Posterior cingulate gyrus (tissue), 11 donors: Measurements from ENCODE around the gene KIF1B.

ENCODE experiments used
- DNase-seq, 10 donors: peaks; one replicate each; pipeline versions ENCODE4 v3.0.0 to v3.0.0-alpha.2; 2020 to 2021; ENCODE audit warnings: mixed read lengths in 3 of 10
- intact Hi-C: fragments of 100-400 bp; cut with DNase I; formaldehyde crosslinking; loops from one replicate; pipeline ENCODE4 v1.15.1; 2023

The KIF1B gene

GRCh38 chr1:10209905-10210810 is at the start of gene KIF1B:
KIF1B (plus strand) TSS chr1:10210570; CDS start chr1:10232329, 21,759 bp downstream.
- intact Hi-C loops, result loop anchor here (1.0 to 10.0 kb wide), 5 partner anchors 85 to 265 kb away; partner anchors contain the start of genes LZIC, NMNAT1 and PGD
- DNase-seq, result peak; percentile 98 to 100 (median 99)

- intact Hi-C loops, result no loop called here
- DNase-seq, result peak in 6 of 10 donors; percentile 33 to 92 (median 54)
Measured at GRCh38 chr1:10160907-10161490, 49.4 kb upstream of the KIF1B start.

- intact Hi-C loops, result no loop called here
- DNase-seq, result peak in 1 of 10 donors; percentile 16
Measured at GRCh38 chr1:10161541-10162290, 48.7 kb upstream of the KIF1B start.

GRCh38 chr1:10168912-10169514 is 41.4 kb upstream of the KIF1B start:
- intact Hi-C loops, result no loop called here
- DNase-seq, result no peak

- intact Hi-C loops, result no loop called here
- DNase-seq, result no peak
Measured at GRCh38 chr1:10170239-10170574, 40.2 kb upstream of the KIF1B start.

GRCh38 chr1:10171105-10171767 is 39.1 kb upstream of the KIF1B start:
- no peak for DNase-seq
- intact Hi-C loops, result no loop called here

- no peak for DNase-seq
- intact Hi-C loops, result no loop called here
Measured at GRCh38 chr1:10171995-10172669, 38.2 kb upstream of the KIF1B start.

- intact Hi-C loops, result no loop called here
- no peak for DNase-seq
Measured at GRCh38 chr1:10173582-10173981, 36.8 kb upstream of the KIF1B start.

GRCh38 chr1:10177876-10178275 is 32.5 kb upstream of the KIF1B start:
- intact Hi-C loops, result no loop called here
- DNase-seq, result no peak

GRCh38 chr1:10178597-10179405 is 31.6 kb upstream of the KIF1B start:
- DNase-seq, result peak in 1 of 10 donors; percentile 48
- intact Hi-C loops, result no loop called here

- intact Hi-C loops, result no loop called here
- peak in 9 of 10 donors; percentile 23 to 87 (median 52) for DNase-seq
Measured at GRCh38 chr1:10179406-10180091, 30.8 kb upstream of the KIF1B start.

GRCh38 chr1:10181154-10181553 is 29.2 kb upstream of the KIF1B start:
- intact Hi-C loops, result no loop called here
- no peak for DNase-seq

- DNase-seq, result no peak
- intact Hi-C loops, result no loop called here
Measured at GRCh38 chr1:10185759-10186158, 24.6 kb upstream of the KIF1B start.

- intact Hi-C loops, result no loop called here
- DNase-seq, result no peak
Measured at GRCh38 chr1:10186331-10187025, 23.9 kb upstream of the KIF1B start.

- intact Hi-C loops, result no loop called here
- DNase-seq, result no peak
Measured at GRCh38 chr1:10187026-10187334, 23.4 kb upstream of the KIF1B start.

- intact Hi-C loops, result no loop called here
- no peak for DNase-seq
Measured at GRCh38 chr1:10188133-10188650, 22.2 kb upstream of the KIF1B start.

- peak in 1 of 10 donors; percentile 46 for DNase-seq
- intact Hi-C loops, result no loop called here
Measured at GRCh38 chr1:10189659-10190058, 20.7 kb upstream of the KIF1B start.

GRCh38 chr1:10192263-10192662 is 18.1 kb upstream of the KIF1B start:
- intact Hi-C loops, result no loop called here
- DNase-seq, result no peak
